H1 (cell line): ENCODE results near the gene ST8SIA5. TPM values are rescaled to one million over a fixed set of nuclear protein-coding genes. Genes with fewer than 3 reads are reported as not detected.

Source experiments
- CTCF ChIA-PET: fragments of 300-600 bp; sonication (Branson Sonifier 250); formaldehyde crosslinking; loops from one replicate; lab custom pipeline; 2021; ENCODE audit not compliant: partially characterized antibody; lab: Charles Lee
- POLR2A ChIA-PET: fragments of 300-600 bp; sonication (Branson Sonifier 250); formaldehyde crosslinking; loops from one replicate; lab custom pipeline; 2021; ENCODE audit warnings: inconsistent platforms; ENCODE audit not compliant: partially characterized antibody; lab: Charles Lee
- DNase-seq, 2 experiments: peaks; one replicate each; pipeline versions ENCODE4 v3.0.0 to v3.0.0-alpha.2; 2010 to 2022; ENCODE audit warnings: low spot score in 2 of 2, low read depth in 1 of 2, mixed read lengths in 1 of 2
- FAIRE-seq: peaks from 2 replicates; lab custom pipeline; 2011; peaks lifted over from hg19 to GRCh38; lab: Jason Lieb, UNC
- H2AFZ ChIP-seq: 2 replicates; pipeline ENCODE4 v1.8.1; 2012; ENCODE audit warnings: low read length, inconsistent platforms
- H2AK5ac ChIP-seq: 2 replicates; pipeline ENCODE4 v1.6.1; 2013; ENCODE audit warnings: low read depth, low read length
- H2BK120ac ChIP-seq: replicated peaks from 2 replicates; pipeline ENCODE3; 2013; ENCODE audit warnings: low read depth, low read length, inconsistent platforms
- H2BK12ac ChIP-seq: 2 replicates; pipeline ENCODE4 v1.6.1; 2013; ENCODE audit warnings: low read depth, low read length
- H2BK15ac ChIP-seq: 2 replicates; pipeline ENCODE4 v1.6.1; 2013; ENCODE audit warnings: low read length
- H2BK20ac ChIP-seq: 2 replicates; pipeline ENCODE4 v1.6.1; 2013; ENCODE audit warnings: low read length
- H2BK5ac ChIP-seq: 2 replicates; pipeline ENCODE4 v1.6.1; 2013; ENCODE audit warnings: low read depth, low read length
- H3K14ac ChIP-seq: 2 replicates; pipeline ENCODE4 v1.6.1; 2013; ENCODE audit warnings: inconsistent platforms; ENCODE audit not compliant: insufficient read length
- H3K18ac ChIP-seq: 2 replicates; pipeline ENCODE4 v1.6.1; 2013; ENCODE audit warnings: low read length; ENCODE audit errors: extremely low read depth
- H3K23ac ChIP-seq: 2 replicates; pipeline ENCODE4 v1.6.1; 2013; ENCODE audit warnings: inconsistent platforms; ENCODE audit not compliant: insufficient read length
- H3K23me2 ChIP-seq: 2 replicates; pipeline ENCODE4 v1.6.1; 2013; ENCODE audit warnings: low read depth, low read length
- H3K27ac ChIP-seq: 2 replicates; pipeline ENCODE4 v1.6.1; 2011; ENCODE audit warnings: low read depth, low read length, inconsistent platforms
- H3K27me3 ChIP-seq, 4 experiments: replicated peaks in 1 of 4; 1 replicate in 1 of 4; 2 replicates in 3 of 4; pipeline versions ENCODE4 v1.6.1 to v1.8.1; 2011 to 2013; ENCODE audit warnings: low read length in 3 of 4, mild to moderate bottlenecking in 3 of 4, inconsistent platforms in 2 of 4, mixed read lengths in 2 of 4, moderate library complexity in 1 of 4; ENCODE audit not compliant: control insufficient read depth in 3 of 4, insufficient read depth in 3 of 4; ENCODE audit errors: extremely low read depth in 1 of 4
- H3K36me3 ChIP-seq, 4 experiments: 2 replicates each; pipeline versions ENCODE4 v1.6.1 to v1.8.1; 2011 to 2013; ENCODE audit warnings: mild to moderate bottlenecking in 4 of 4, low read length in 3 of 4, moderate library complexity in 2 of 4, control low read depth in 1 of 4, inconsistent platforms in 1 of 4; ENCODE audit not compliant: insufficient read depth in 4 of 4, control insufficient read depth in 2 of 4
- H3K4ac ChIP-seq: replicated peaks from 2 replicates; pipeline ENCODE3; 2013; ENCODE audit warnings: low read length, low read depth, mixed read lengths, inconsistent platforms; ENCODE audit not compliant: insufficient read length
- H3K4me1 ChIP-seq, 4 experiments: replicated peaks in 1 of 4; 1 replicate in 1 of 4; 2 replicates in 3 of 4; pipeline versions ENCODE4 v1.6.1 to v1.8.1; 2011 to 2013; ENCODE audit warnings: low read length in 3 of 4, inconsistent platforms in 2 of 4, mixed read lengths in 1 of 4; ENCODE audit not compliant: insufficient read depth in 4 of 4, control insufficient read depth in 3 of 4
- H3K4me2 ChIP-seq, 2 experiments: 2 replicates each; pipeline versions ENCODE4 v1.6.1 to v1.8.1; 2011 to 2013; ENCODE audit warnings: low read depth in 2 of 2, low read length in 2 of 2, control low read depth in 1 of 2, inconsistent platforms in 1 of 2, mild to moderate bottlenecking in 1 of 2; ENCODE audit not compliant: insufficient read depth in 1 of 2
- H3K4me3 ChIP-seq, 4 experiments: fragments of 200-600, 300-600 bp in 1 of 4; sonication (generic), shearing (Covaris generic), sonication (Bioruptor Twin) in 1 of 4; 2 replicates each; pipeline versions ENCODE4 v1.5.1 to v1.8.1; 2011 to 2016; ENCODE audit warnings: low read length in 4 of 4, low read depth in 3 of 4, control low read depth in 2 of 4, inconsistent platforms in 2 of 4, mild to moderate bottlenecking in 2 of 4, mixed read lengths in 1 of 4, moderate library complexity in 1 of 4; ENCODE audit not compliant: insufficient read depth in 2 of 4; ENCODE audit errors: extremely low read depth in 1 of 4
- H3K56ac ChIP-seq: replicated peaks from 2 replicates; pipeline ENCODE3; 2013; ENCODE audit warnings: low read depth, mild to moderate bottlenecking, mixed read lengths, low read length, inconsistent platforms; ENCODE audit not compliant: insufficient read length
- H3K79me1 ChIP-seq: 2 replicates; pipeline ENCODE4 v1.6.1; 2013; ENCODE audit warnings: low read depth, low read length, control low read depth
- H3K79me2 ChIP-seq, 2 experiments: 2 replicates each; pipeline versions ENCODE4 v1.6.1 to v1.8.1; 2012 to 2013; ENCODE audit warnings: low read length in 2 of 2, mild to moderate bottlenecking in 2 of 2, inconsistent platforms in 1 of 2; ENCODE audit not compliant: insufficient read depth in 2 of 2, control insufficient read depth in 1 of 2
- H3K9ac ChIP-seq, 4 experiments: replicated peaks in 1 of 4; 1 replicate in 1 of 4; 2 replicates in 3 of 4; pipeline versions ENCODE4 v1.6.1 to v1.8.1; 2011 to 2013; ENCODE audit warnings: low read depth in 3 of 4, low read length in 3 of 4, control low read depth in 2 of 4, mild to moderate bottlenecking in 2 of 4, moderate library complexity in 2 of 4, inconsistent platforms in 1 of 4; ENCODE audit errors: extremely low read depth in 1 of 4
- H3K9me3 ChIP-seq, 2 experiments: 2 replicates each; pipeline versions ENCODE4 v1.6.1 to v1.8.1; 2012 to 2013; ENCODE audit warnings: mild to moderate bottlenecking in 2 of 2, moderate library complexity in 2 of 2, control low read depth in 1 of 2, inconsistent platforms in 1 of 2, low read depth in 1 of 2, low read length in 1 of 2, mixed read lengths in 1 of 2; ENCODE audit not compliant: insufficient read depth in 2 of 2
- H4K20me1 ChIP-seq, 2 experiments: replicated peaks in 1 of 2; 2 replicates each; pipeline versions ENCODE3 to v1.8.1; 2011 to 2013; ENCODE audit warnings: inconsistent platforms in 2 of 2, low read length in 2 of 2, mild to moderate bottlenecking in 1 of 2; ENCODE audit not compliant: insufficient read depth in 2 of 2, control insufficient read depth in 1 of 2
- H4K5ac ChIP-seq: 2 replicates; pipeline ENCODE4 v1.6.1; 2013; ENCODE audit warnings: low read length, low read depth, mixed read lengths, inconsistent platforms; ENCODE audit not compliant: insufficient read length
- H4K8ac ChIP-seq: 2 replicates; pipeline ENCODE4 v1.8.0; 2013; ENCODE audit warnings: mild to moderate bottlenecking, moderate library complexity, low read length, inconsistent platforms; ENCODE audit not compliant: insufficient read depth; ENCODE audit errors: extremely low read depth
- H4K91ac ChIP-seq: replicated peaks from 2 replicates; pipeline ENCODE3; 2013; ENCODE audit warnings: low read length, mixed read lengths, inconsistent platforms; ENCODE audit not compliant: insufficient read length
- ASH2L ChIP-seq: fragments of 200-600, 300-600 bp; sonication (generic); IDR thresholded peaks from one replicate; pipeline ENCODE4 v1.7.1; 2017; ENCODE audit warnings: low read length
- BRCA1 ChIP-seq: IDR thresholded peaks from 2 replicates; pipeline ENCODE4 v1.6.1; 2012; ENCODE audit warnings: low read depth, low read length, improper control_type of control experiment
- CEBPB ChIP-seq: IDR thresholded peaks from 2 replicates; pipeline ENCODE4 v1.6.1; 2012; ENCODE audit warnings: low read depth, low read length
- CHD2 ChIP-seq: IDR thresholded peaks from 2 replicates; pipeline ENCODE4 v1.6.1; 2012; ENCODE audit warnings: low read length, improper control_type of control experiment
- CTBP2 ChIP-seq: IDR thresholded peaks from 2 replicates; pipeline ENCODE4 v1.7.0; 2011; ENCODE audit warnings: borderline replicate concordance, mild to moderate bottlenecking, moderate library complexity, mixed read lengths, low read length; ENCODE audit not compliant: insufficient read depth, insufficient read length
- EP300 ChIP-seq, 2 experiments: IDR thresholded peaks; 1 replicate in 1 of 2; 2 replicates in 1 of 2; pipeline ENCODE4 v1.6.1; 2011 to 2012; ENCODE audit warnings: low read depth in 2 of 2, low read length in 2 of 2, mild to moderate bottlenecking in 2 of 2, borderline replicate concordance in 1 of 2, inconsistent platforms in 1 of 2, moderate library complexity in 1 of 2
- JUN ChIP-seq: IDR thresholded peaks from 2 replicates; pipeline ENCODE4 v1.6.1; 2011; ENCODE audit warnings: low read depth, mild to moderate bottlenecking, improper control_type of control experiment, low read length
- JUND ChIP-seq: IDR thresholded peaks from 2 replicates; pipeline ENCODE4 v1.6.1; 2011; ENCODE audit warnings: mild to moderate bottlenecking, improper control_type of control experiment, low read length
- KDM5A ChIP-seq: fragments of 200-600 bp; IDR thresholded peaks from 2 replicates; pipeline ENCODE4 v1.7.1; 2012; ENCODE audit warnings: mild to moderate bottlenecking, low read length, inconsistent platforms, mixed read lengths
- RBBP5 ChIP-seq: IDR thresholded peaks from 2 replicates; pipeline ENCODE4 v1.7.1; 2012; ENCODE audit warnings: low read depth, mild to moderate bottlenecking, inconsistent platforms, low read length, moderate library complexity, borderline replicate concordance
- SP4 ChIP-seq: IDR thresholded peaks from 2 replicates; pipeline ENCODE4 v1.6.1; 2012; ENCODE audit warnings: low read length, inconsistent platforms
- SRF ChIP-seq: IDR thresholded peaks from 2 replicates; pipeline ENCODE4 v1.6.1; 2011; ENCODE audit warnings: mild to moderate bottlenecking, low read depth, low read length, moderate library complexity
- TBP ChIP-seq: IDR thresholded peaks from 2 replicates; pipeline ENCODE4 v1.6.1; 2011; ENCODE audit warnings: low read depth, low read length, improper control_type of control experiment
- TEAD4 ChIP-seq: IDR thresholded peaks from 2 replicates; pipeline ENCODE4 v1.6.1; 2012; ENCODE audit warnings: low read depth, low read length, inconsistent platforms, mixed read lengths
- WGBS, 2 experiments: shearing (Covaris generic) in 1 of 2; methylation state at CpG; one replicate each; pipeline versions ENCODE4 v1.1.6 to v1.1.7; 2013 to 2015; ENCODE audit warnings: low lambda C conversion rate in 2 of 2, mixed read lengths in 2 of 2, inconsistent platforms in 1 of 2, low coverage in 1 of 2, missing lambda C conversion rate in 1 of 2; ENCODE audit not compliant: insufficient replicate concordance in 2 of 2, insufficient coverage in 1 of 2, insufficient read length in 1 of 2; ENCODE audit errors: extremely low coverage in 1 of 2, missing lambda C conversion rate in 1 of 2; 5-methylcytosine and 5-hydroxymethylcytosine counted together
- polyA plus RNA-seq, 7 experiments: library from polyadenylated mRNA; depleted of rRNA in 3 of 7; stranded (reverse) in 5 of 7; unstranded in 2 of 7; fragments of >200 nt in 5 of 7; fragments of 200-250 nt in 2 of 7; gene quantifications; 1 replicate in 5 of 7; 2 replicates in 1 of 7; 4 replicates in 1 of 7; pipeline versions ENCODE4 v1.2.1 to v1.2.3, GENCODE V29; 2011 to 2013; ENCODE audit warnings: missing spikeins in 2 of 7, mixed read lengths in 2 of 7
- total RNA-seq: library from RNA; stranded (reverse); fragmentation: NEBNext Ultra II Directional; extraction: Animal tissue kit (Norgen Biotek cat#: 25700); gene quantifications from 2 replicates; pipeline ENCODE4 v1.2.1, GENCODE V29; 2021

The ST8SIA5 gene
- total and polyA plus RNA-seq, 2 of the 8 experiments (the other 6 are each of a cell fraction or from before 2014, with no cell fraction given), result 2.4 to 6.3 TPM

DNA sequence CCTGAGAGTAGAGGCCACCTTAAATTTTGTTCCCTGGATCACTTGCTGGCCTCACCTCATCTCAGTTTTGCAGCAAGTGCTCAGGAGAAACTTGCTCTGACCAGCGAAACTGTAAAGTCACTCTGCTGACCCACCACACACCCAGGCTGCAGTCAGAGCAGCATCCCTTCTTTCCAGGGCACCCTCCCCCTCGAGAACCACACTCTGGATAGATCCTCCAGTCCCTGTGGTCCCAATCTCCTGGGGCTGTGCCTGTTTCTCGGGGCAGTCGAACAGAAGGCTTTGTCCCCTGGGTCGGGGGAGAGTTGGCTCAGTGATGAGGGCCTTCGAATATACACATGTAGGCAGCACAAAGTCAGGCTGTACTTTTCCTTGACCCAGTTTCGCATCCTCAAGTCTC is 18.4 kb downstream of the ST8SIA5 start:
- Histone ChIP-seq H2BK120ac (no peak overlapping the region), H3K23me2 (no peaks in the 10 kb centered on the region), H3K18ac (peak overlapping the region; percentile 34; the same call in 1 of the 2 replicates), H2BK20ac (no peak overlapping the region), H3K23ac (no peak overlapping the region), H4K20me1 (no peaks in the 10 kb centered on the region), H2BK15ac (no peak overlapping the region), H3K9me3 (no peaks in the 10 kb centered on the region; a peak in 1 of 4 replicates), H2BK12ac (no peak overlapping the region), H3K27me3 (no peaks in the 10 kb centered on the region), H4K8ac (peak overlapping the region; percentile 4; the same call in 1 of the 2 replicates), H3K9ac (no peak overlapping the region)
- CTCF ChIA-PET, result no interaction called here
- no peak for DNase-seq
- no peak for TF ChIP-seq ASH2L
- no peak for TF ChIP-seq CTBP2
- no peak for TF ChIP-seq CEBPB
- no peak for TF ChIP-seq KDM5A
- no peak for TF ChIP-seq SRF
- TF ChIP-seq JUN, result no peak
- no peak for TF ChIP-seq EP300 (IDR thresholded peaks at IDR 0.05; ENCODE audit: borderline replicate concordance in 1 of 2, low read depth in 2 of 2, low read length in 2 of 2)
- TF ChIP-seq TEAD4, result no peak
- no peak for TF ChIP-seq CHD2
- no peak for TF ChIP-seq SP4
- no peak for TF ChIP-seq JUND
- no peak for TF ChIP-seq TBP
- TF ChIP-seq RBBP5, result no peak
- no peak for TF ChIP-seq BRCA1
- TF ChIP-seq, all 59 proteins: peak for 0
- no peak overlapping the region for H3K56ac ChIP-seq
- POLR2A ChIA-PET, result no interaction called here
- H3K4me3 ChIP-seq, result no peak overlapping the region
- no peak overlapping the region for H4K91ac ChIP-seq
- H2AK5ac ChIP-seq, result no peak overlapping the region
- H3K36me3 ChIP-seq, result no peaks in the 10 kb centered on the region
- FAIRE-seq, result no peak
- no peaks in the 10 kb centered on the region; a peak in 1 of 7 replicates for H3K4me1 ChIP-seq
- no peak overlapping the region for H3K27ac ChIP-seq
- WGBS, 2 experiments, result 87% methylated on average over 7 of the region's 7 CpGs; no CpG with 5 or more reads in 1 of the 2 experiments
- H4K5ac ChIP-seq, result no peak overlapping the region
- H3K4ac ChIP-seq, result no peak overlapping the region
- H2AFZ ChIP-seq, result no peak overlapping the region
- no peaks in the 10 kb centered on the region for H3K79me2 ChIP-seq
- no peak overlapping the region for H2BK5ac ChIP-seq
- H3K79me1 ChIP-seq, result no peaks in the 10 kb centered on the region
- no peak overlapping the region for H3K4me2 ChIP-seq
- H3K14ac ChIP-seq, result no peak overlapping the region
